H1 (cell line): ENCODE measurements around the gene MEF2A.

ENCODE experiments used
- CEBPB ChIP-seq: IDR thresholded peaks from 2 replicates; pipeline ENCODE4 v1.6.1; 2012; ENCODE audit warnings: low read depth, low read length
- CREB1 ChIP-seq: IDR thresholded peaks from 2 replicates; pipeline ENCODE4 v1.6.1; 2012; ENCODE audit warnings: inconsistent platforms
- CTCF ChIP-seq, 3 experiments: IDR thresholded peaks; 1 replicate in 2 of 3; 2 replicates in 1 of 3; pipeline versions ENCODE4 v1.5.1 to v1.6.1; 2011; ENCODE audit warnings: low read length in 3 of 3, mild to moderate bottlenecking in 3 of 3, inconsistent platforms in 2 of 3, low read depth in 1 of 3, moderate library complexity in 1 of 3; ENCODE audit not compliant: insufficient read depth in 1 of 3; ENCODE audit errors: control extremely low read depth in 1 of 3
- EP300 ChIP-seq, 2 experiments: IDR thresholded peaks; 1 replicate in 1 of 2; 2 replicates in 1 of 2; pipeline ENCODE4 v1.6.1; 2011 to 2012; ENCODE audit warnings: low read depth in 2 of 2, low read length in 2 of 2, mild to moderate bottlenecking in 2 of 2, borderline replicate concordance in 1 of 2, inconsistent platforms in 1 of 2, moderate library complexity in 1 of 2
- FOSL1 ChIP-seq: IDR thresholded peaks from 2 replicates; pipeline ENCODE4 v1.6.1; 2011; ENCODE audit warnings: mild to moderate bottlenecking, low read depth, low read length, moderate library complexity; ENCODE audit not compliant: insufficient read depth
- POLR2AphosphoS5 ChIP-seq: IDR thresholded peaks from 2 replicates; pipeline ENCODE4 v1.6.1; 2011; ENCODE audit warnings: low read depth, low read length
- SIN3A ChIP-seq, 2 experiments: IDR thresholded peaks in 1 of 2; conservative IDR thresholded peaks in 1 of 2; 2 replicates each; pipeline ENCODE4 v1.6.1; 2011 to 2012; ENCODE audit warnings: low read length in 2 of 2, improper control_type of control experiment in 1 of 2, low read depth in 1 of 2, mild to moderate bottlenecking in 1 of 2

GRCh38 chr15:99522288-99522687 is 43.5 kb upstream of the MEF2A start:
- TF ChIP-seq CTCF (IDR thresholded peaks at IDR 0.05; ENCODE audit: control extremely low read depth in 1 of 3, insufficient read depth in 1 of 3, low read depth in 1 of 3, low read length in 3 of 3): no peak
- no peak for TF ChIP-seq EP300 (IDR thresholded peaks at IDR 0.05; ENCODE audit: borderline replicate concordance in 1 of 2, low read depth in 2 of 2, low read length in 2 of 2)
- TF ChIP-seq CEBPB: no peak
- TF ChIP-seq FOSL1: no peak
- TF ChIP-seq CREB1: no peak
- TF ChIP-seq POLR2AphosphoS5: no peak
- no peak for TF ChIP-seq SIN3A (conservative IDR thresholded peaks at IDR 0.05 in 1 of 2, IDR thresholded peaks at IDR 0.05 in 1 of 2; ENCODE audit: low read depth in 1 of 2, low read length in 2 of 2)
